ENCODE data around the gene SNAP91. TPM values are rescaled to one million over a fixed set of nuclear protein-coding genes. Genes with fewer than 3 reads are reported as not detected.
"Not testable (repeated sequence)": the region's sequence is repeated elsewhere in the genome, so short reads cannot be mapped to it uniquely, and the experiment has no call there.

Gene SNAP91
- not detected for total RNA-seq

- H3K4me3 Mint-ChIP-seq, result peak within 1 kb of the TSS; percentile 27
- POLR2A ChIA-PET, result no interaction called here
- no peak for DNase-seq
These were observed at the start of gene SNAP91 for GRCh38 chr6:83708970-83709747. TSS of gene SNAP91 (minus strand) at chr6:83709101. CDS start at chr6:83707927, 1,174 bp downstream.

GRCh38 chr6:83758533-83758932 is 49.6 kb upstream of the SNAP91 start:
- Mint-ChIP-seq H3K4me3 (no peak overlapping the region), H3K27ac (no peak overlapping the region), H3K4me1 (no peaks in the 10 kb centered on the region), H3K27me3 (no peaks in the 10 kb centered on the region), H3K9me3 (peaks cover 13% of the 10 kb centered on the region), H3K36me3 (ENCODE audit: low read depth) (no peaks in the 10 kb centered on the region)
- ChIA-PET POLR2A (no interaction called here), CTCF (no interaction called here)
- DNase-seq, result no peak

More at GRCh38 chr6:83708970-83709747, at the start of gene SNAP91:
- Mint-ChIP-seq H3K4me1 (peaks cover 2% of the 10 kb centered on the region), H3K27me3 (peaks cover 42% of the 10 kb centered on the region), H3K27ac (no peak within 1 kb of the TSS), H3K9me3 (peaks cover 5% of the 10 kb centered on the region), H3K36me3 (ENCODE audit: low read depth) (peaks cover 2% of the 10 kb centered on the region)
- CTCF ChIA-PET, result no interaction called here

GRCh38 chr6:83757021-83757420 is 48.1 kb upstream of the SNAP91 start:
- no peaks in the 10 kb centered on the region for H3K36me3 Mint-ChIP-seq (ENCODE audit: low read depth)
- no peak for DNase-seq
- POLR2A ChIA-PET, result no interaction called here
- CTCF ChIA-PET, result no interaction called here
- H3K4me1 Mint-ChIP-seq, result no peaks in the 10 kb centered on the region
- H3K27ac Mint-ChIP-seq, result no peak overlapping the region
- H3K9me3 Mint-ChIP-seq, result peaks cover 13% of the 10 kb centered on the region
- no peaks in the 10 kb centered on the region for H3K27me3 Mint-ChIP-seq
- no peak overlapping the region for H3K4me3 Mint-ChIP-seq

- Mint-ChIP-seq H3K9me3 (peaks cover 13% of the 10 kb centered on the region), H3K27ac (no peak overlapping the region), H3K4me1 (no peaks in the 10 kb centered on the region), H3K36me3 (ENCODE audit: low read depth) (no peaks in the 10 kb centered on the region), H3K27me3 (no peaks in the 10 kb centered on the region), H3K4me3 (no peak overlapping the region)
- no peak for DNase-seq
- ChIA-PET POLR2A (no interaction called here), CTCF (no interaction called here)
These were observed 47.7 kb upstream of the SNAP91 start for GRCh38 chr6:83756565-83756964.

- H3K4me1 Mint-ChIP-seq; H3K4me3 Mint-ChIP-seq; H3K27me3 Mint-ChIP-seq; CTCF ChIA-PET; H3K36me3 Mint-ChIP-seq (ENCODE audit: low read depth); POLR2A ChIA-PET; DNase-seq; H3K27ac Mint-ChIP-seq: not testable (repeated sequence)
- H3K9me3 Mint-ChIP-seq, result peaks cover 13% of the 10 kb centered on the region
These were observed 43.5 kb upstream of the SNAP91 start for GRCh38 chr6:83752375-83752774.

- DNase-seq, result no peak
- POLR2A ChIA-PET, result no interaction called here
These were observed 32.2 kb upstream of the SNAP91 start for GRCh38 chr6:83741089-83741488.

GRCh38 chr6:83735461-83735860 is 26.6 kb upstream of the SNAP91 start:
- no peak overlapping the region for H3K4me3 Mint-ChIP-seq
- ChIA-PET POLR2A (no interaction called here), CTCF (interaction anchor here (0.7 kb wide), 1 partner anchor 60 kb away, joined by 3 read pairs; no protein-coding TSS in a partner anchor)
- H3K4me1 Mint-ChIP-seq, result no peaks in the 10 kb centered on the region
- no peak for DNase-seq
- no peaks in the 10 kb centered on the region for H3K27me3 Mint-ChIP-seq
- no peaks in the 10 kb centered on the region for H3K36me3 Mint-ChIP-seq (ENCODE audit: low read depth)
- no peak overlapping the region for H3K27ac Mint-ChIP-seq
- no peaks in the 10 kb centered on the region for H3K9me3 Mint-ChIP-seq

More at GRCh38 chr6:83741089-83741488, 32.2 kb upstream of the SNAP91 start:
- no peaks in the 10 kb centered on the region for H3K4me1 Mint-ChIP-seq
- H3K36me3 Mint-ChIP-seq (ENCODE audit: low read depth), result no peaks in the 10 kb centered on the region
- H3K27ac Mint-ChIP-seq, result no peak overlapping the region
- peaks cover 3% of the 10 kb centered on the region for H3K9me3 Mint-ChIP-seq
- H3K4me3 Mint-ChIP-seq, result no peak overlapping the region
- CTCF ChIA-PET, result no interaction called here
- no peaks in the 10 kb centered on the region for H3K27me3 Mint-ChIP-seq

GRCh38 chr6:83729871-83730270 is 21.0 kb upstream of the SNAP91 start:
- no peaks in the 10 kb centered on the region for H3K4me1 Mint-ChIP-seq
- no peak for DNase-seq
- H3K36me3 Mint-ChIP-seq (ENCODE audit: low read depth), result no peaks in the 10 kb centered on the region
- ChIA-PET POLR2A (no interaction called here), CTCF (no interaction called here)
- H3K27me3 Mint-ChIP-seq, result no peaks in the 10 kb centered on the region
- no peak overlapping the region for H3K4me3 Mint-ChIP-seq
- no peaks in the 10 kb centered on the region for H3K9me3 Mint-ChIP-seq
- no peak overlapping the region for H3K27ac Mint-ChIP-seq

- no peak for DNase-seq
- Mint-ChIP-seq H3K9me3 (no peaks in the 10 kb centered on the region), H3K4me3 (no peak overlapping the region), H3K27me3 (no peaks in the 10 kb centered on the region), H3K36me3 (ENCODE audit: low read depth) (no peaks in the 10 kb centered on the region), H3K4me1 (no peaks in the 10 kb centered on the region), H3K27ac (no peak overlapping the region)
- ChIA-PET POLR2A (no interaction called here), CTCF (no interaction called here)
These were observed 14.0 kb upstream of the SNAP91 start for GRCh38 chr6:83722876-83723275.

- ChIA-PET POLR2A (no interaction called here), CTCF (no interaction called here)
- Mint-ChIP-seq H3K27ac (no peak overlapping the region), H3K4me3 (no peak overlapping the region), H3K27me3 (no peaks in the 10 kb centered on the region), H3K4me1 (no peaks in the 10 kb centered on the region), H3K36me3 (ENCODE audit: low read depth) (no peaks in the 10 kb centered on the region), H3K9me3 (no peaks in the 10 kb centered on the region)
- no peak for DNase-seq
These were observed 8.9 kb upstream of the SNAP91 start for GRCh38 chr6:83717809-83718208.

- peaks cover 5% of the 10 kb centered on the region for H3K9me3 Mint-ChIP-seq
- DNase-seq, result no peak
- ChIA-PET POLR2A (no interaction called here), CTCF (no interaction called here)
- H3K4me1 Mint-ChIP-seq, result peaks cover 2% of the 10 kb centered on the region
- H3K27ac Mint-ChIP-seq, result no peak overlapping the region
- peaks cover 2% of the 10 kb centered on the region for H3K36me3 Mint-ChIP-seq (ENCODE audit: low read depth)
- H3K27me3 Mint-ChIP-seq, result peaks cover 34% of the 10 kb centered on the region
- no peak overlapping the region for H3K4me3 Mint-ChIP-seq
These were observed 3.1 kb upstream of the SNAP91 start for GRCh38 chr6:83711958-83712357.

GRCh38 chr6:83709748-83710050 is 798 bp upstream of the SNAP91 start:
- no peak for DNase-seq
- H3K27me3 Mint-ChIP-seq, result peaks cover 42% of the 10 kb centered on the region
- H3K36me3 Mint-ChIP-seq (ENCODE audit: low read depth), result peaks cover 2% of the 10 kb centered on the region
- CTCF ChIA-PET, result no interaction called here
- peaks cover 5% of the 10 kb centered on the region for H3K9me3 Mint-ChIP-seq
- POLR2A ChIA-PET, result no interaction called here
- H3K27ac Mint-ChIP-seq, result no peak overlapping the region
- peaks cover 2% of the 10 kb centered on the region for H3K4me1 Mint-ChIP-seq
- H3K4me3 Mint-ChIP-seq, result no peak overlapping the region

GRCh38 chr6:83708546-83708969 is 343 bp downstream of the SNAP91 start:
- H3K4me1 Mint-ChIP-seq, result peaks cover 2% of the 10 kb centered on the region
- peaks cover 2% of the 10 kb centered on the region for H3K36me3 Mint-ChIP-seq (ENCODE audit: low read depth)
- DNase-seq, result no peak
- H3K27ac Mint-ChIP-seq, result no peak overlapping the region
- ChIA-PET POLR2A (no interaction called here), CTCF (no interaction called here)
- peaks cover 5% of the 10 kb centered on the region for H3K9me3 Mint-ChIP-seq
- peaks cover 42% of the 10 kb centered on the region for H3K27me3 Mint-ChIP-seq
- H3K4me3 Mint-ChIP-seq, result no peak overlapping the region

GRCh38 chr6:83707829-83708545 is 914 bp downstream of the SNAP91 start:
- no peak for DNase-seq
- Mint-ChIP-seq H3K9me3 (peaks cover 5% of the 10 kb centered on the region), H3K27me3 (peaks cover 42% of the 10 kb centered on the region), H3K4me3 (no peak overlapping the region), H3K27ac (no peak overlapping the region), H3K4me1 (peaks cover 2% of the 10 kb centered on the region), H3K36me3 (ENCODE audit: low read depth) (peaks cover 2% of the 10 kb centered on the region)
- CTCF ChIA-PET, result no interaction called here
- POLR2A ChIA-PET, result no interaction called here
